NCI-H146 treated with DMSO at 0.1 percent for 48 hours (cell line): ENCODE data around the gene STPG2.
"Not testable (repeated sequence)": the region's sequence is repeated elsewhere in the genome, so short reads cannot be mapped to it uniquely, and the experiment has no call there.

Experiments
- DNase-seq: peaks from one replicate; lab custom pipeline; 2025; ENCODE audit not compliant: unreplicated experiment; lab: John Stamatoyannopoulos, UW

STPG2 gene

DNA sequence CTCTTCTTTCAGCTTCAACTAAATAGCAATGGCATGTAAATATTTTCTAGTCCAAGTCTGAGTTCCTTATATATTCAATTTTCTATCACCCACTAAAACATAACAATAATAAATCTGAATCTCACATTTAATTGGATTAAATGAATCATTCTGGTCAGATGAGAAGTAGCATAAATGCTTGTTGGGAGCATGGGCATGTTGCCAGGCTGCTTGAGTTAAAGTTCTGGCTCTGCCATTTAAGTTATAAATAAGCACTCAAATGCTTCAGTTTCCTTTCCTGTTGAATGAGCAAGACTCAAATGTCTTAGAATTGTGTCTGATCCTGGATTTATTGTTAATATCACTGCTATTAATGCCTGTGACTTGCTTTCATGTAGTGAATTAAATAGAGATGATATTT is 496.3 kb downstream of the STPG2 start:
- no peak for DNase-seq

DNA sequence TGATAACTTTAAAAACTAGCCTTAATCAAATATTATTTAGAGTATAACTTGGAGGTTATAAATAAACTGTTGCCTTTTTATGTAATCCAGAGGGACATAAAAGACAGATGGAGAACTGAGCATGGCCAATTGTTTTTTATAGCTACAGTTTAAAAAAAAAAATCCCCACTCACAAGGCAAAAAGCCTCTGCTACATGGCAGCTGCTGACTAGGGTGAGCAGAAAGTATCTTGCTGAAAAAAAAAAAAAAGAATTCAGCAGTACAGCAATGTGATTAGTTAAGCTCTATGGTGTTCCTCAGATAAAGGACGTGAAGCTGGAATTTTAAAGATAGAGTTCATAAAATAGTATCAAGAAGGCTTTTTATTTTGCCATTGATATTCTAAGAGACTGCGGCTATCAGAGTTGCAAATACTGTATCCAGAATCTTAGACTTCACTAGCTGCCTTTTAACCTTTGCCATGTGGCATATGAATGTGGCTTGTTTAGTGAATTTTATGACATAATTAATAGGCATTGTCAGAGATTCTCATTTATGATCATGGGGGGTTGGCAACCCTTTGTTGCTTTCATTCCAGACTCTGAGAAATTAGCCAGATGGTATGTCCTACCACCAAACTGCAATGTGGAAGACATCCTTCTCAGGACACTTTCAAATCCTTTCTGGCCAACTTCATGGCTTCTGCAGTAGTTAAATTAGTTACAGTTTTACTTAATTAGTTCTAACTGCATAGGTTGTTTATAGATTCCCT is 498.0 kb downstream of the STPG2 start:
- no peak for DNase-seq

DNA sequence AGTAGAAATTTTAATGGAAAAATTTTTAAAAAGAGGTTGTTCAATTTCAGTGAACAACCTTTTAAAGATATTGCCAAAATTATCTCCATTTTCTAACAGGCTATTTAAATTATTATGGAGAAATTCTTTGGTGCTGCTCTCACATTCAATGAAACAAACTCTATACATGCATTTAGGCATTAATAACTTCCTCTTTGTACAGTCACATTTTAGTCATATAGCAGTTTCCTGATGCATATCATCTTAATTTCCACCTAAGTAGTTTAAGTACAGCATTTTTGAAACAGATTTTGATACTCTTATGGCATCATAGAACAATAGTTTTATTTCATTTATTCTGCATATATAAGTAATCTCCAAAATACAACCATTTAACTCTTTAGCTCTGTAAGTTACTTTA is 500.1 kb downstream of the STPG2 start:
- DNase-seq = no peak

DNA sequence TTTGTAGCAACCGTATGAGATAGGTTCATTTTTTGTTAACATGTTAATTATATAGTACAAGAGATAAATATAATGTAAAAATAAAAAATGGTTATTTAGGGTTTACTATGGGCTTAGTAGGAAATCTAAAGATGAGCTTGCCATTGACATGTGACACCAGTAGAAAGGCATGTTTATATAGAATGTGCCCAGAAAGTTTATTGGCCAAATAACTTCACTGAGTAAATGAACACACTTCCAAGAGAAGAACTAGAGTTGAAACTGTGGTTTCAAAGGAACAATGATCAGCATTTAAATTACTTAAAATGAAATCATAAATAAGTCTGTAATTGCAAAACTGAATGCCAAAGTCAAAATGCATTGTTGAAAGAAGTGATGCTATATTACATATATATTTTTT is 503.3 kb downstream of the STPG2 start:
- DNase-seq = no peak

DNA sequence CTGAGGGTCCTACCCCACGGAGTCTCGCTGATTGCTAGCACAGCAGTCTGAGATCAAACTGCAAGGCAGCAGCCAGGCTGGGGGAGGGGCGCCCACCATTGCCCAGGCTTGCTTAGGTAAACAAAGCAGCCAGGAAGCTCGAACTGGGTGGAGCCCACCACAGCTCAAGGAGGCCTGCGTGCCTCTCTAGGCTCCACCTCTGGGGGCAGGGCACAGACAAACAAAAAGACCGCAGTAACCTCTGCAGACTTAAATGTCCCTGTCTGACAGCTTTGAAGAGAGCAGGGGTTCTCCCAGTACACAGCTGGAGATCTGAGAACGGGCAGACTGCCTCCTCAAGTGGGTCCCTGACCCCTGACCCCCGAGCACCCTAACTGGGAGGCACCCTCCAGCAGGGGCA is 509.4 kb downstream of the STPG2 start:
- DNase-seq = not testable (repeated sequence)

DNA sequence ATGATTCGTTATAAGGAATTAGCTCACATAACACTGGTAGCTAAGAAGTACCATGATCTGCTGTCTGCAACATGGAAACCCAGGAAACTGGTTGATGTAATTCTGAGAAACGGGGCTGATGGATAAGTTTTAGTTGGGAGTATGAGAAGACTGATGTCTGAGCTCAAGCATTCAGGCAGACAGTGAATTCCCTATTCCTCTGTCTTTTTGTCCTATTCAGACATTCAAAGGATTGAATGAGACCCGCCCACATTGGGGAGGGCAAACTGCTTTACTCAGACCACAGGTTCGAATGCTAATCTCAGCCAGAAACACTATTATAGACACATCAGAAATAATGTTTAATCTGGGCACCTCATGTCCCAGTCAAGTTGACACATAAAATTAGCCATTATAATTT is 515.5 kb downstream of the STPG2 start:
- no peak for DNase-seq

DNA sequence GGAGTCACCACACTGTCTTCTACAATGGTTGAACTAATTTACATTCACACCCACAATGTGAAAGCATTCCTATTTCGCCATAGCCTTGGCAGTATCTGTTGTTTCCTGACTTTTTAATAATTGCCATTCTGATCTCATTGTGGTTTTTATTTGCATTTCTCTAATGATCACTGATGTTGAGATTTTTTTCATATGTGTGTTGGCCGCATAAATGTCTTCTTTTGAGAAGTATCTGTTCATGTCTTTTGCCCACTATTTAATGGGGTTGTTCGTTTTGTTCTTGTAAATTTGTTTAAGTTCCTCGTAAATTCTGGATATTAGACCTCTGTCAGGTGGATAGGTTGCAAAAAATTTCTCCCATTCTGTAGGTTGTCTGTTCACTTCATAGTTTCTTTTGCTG is 519.1 kb downstream of the STPG2 start:
- DNase-seq = no peak

DNA sequence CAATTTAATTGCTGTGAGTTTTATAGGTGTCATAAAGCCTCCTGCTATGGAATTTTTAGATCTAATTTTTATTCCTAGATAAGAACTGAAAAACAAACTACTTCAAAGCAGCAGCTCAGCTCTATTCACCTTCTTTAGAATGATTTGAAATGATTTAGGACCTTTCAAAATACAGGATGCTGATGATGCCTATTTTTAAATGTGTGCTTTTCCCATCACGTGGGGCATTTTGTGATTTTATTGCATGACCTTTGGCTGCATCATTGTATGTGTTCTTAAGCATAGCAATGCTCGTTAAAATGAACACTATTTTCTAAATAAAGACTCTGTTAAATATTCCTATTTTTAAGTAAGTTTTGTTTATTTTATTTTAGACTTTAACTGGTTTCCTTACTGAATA is 537.3 kb downstream of the STPG2 start:
- no peak for DNase-seq

DNA sequence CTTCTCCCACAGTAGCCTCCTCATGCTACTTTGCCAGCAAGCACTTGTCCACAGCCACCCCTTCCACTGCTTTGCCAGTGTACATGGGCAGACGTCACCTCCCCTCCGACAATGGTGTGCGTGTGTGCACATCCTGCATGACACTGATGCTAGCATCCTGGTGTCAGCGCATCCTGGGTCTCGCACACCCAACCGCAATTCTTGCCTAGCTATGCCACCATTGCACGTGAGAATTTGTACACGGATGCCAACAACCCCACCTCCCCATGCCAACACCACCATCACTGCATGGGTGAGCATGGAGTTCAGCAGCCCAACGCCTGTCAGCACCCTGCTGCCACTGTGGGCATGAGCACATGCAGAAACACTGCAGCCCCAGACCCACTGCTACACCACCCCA is 550.0 kb downstream of the STPG2 start:
- DNase-seq = no peak

DNA sequence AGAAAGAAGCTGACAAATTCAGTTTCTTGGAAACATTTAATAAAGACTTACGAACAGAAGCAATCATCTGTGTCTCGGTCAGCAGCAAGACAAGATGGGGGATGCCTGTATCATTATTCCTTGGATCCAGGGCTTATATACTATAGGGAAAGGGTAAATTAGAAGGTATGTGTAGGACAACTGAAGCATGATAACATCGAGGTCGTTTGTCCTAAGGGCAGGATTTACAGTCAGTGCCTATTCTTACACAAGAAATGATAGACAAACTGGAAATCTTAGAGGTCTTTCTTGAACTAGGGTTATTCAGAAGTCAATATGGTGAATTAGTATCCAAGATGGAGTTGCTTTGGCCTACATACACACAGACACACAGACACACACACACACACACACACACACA is 553.0 kb downstream of the STPG2 start:
- no peak for DNase-seq

DNA sequence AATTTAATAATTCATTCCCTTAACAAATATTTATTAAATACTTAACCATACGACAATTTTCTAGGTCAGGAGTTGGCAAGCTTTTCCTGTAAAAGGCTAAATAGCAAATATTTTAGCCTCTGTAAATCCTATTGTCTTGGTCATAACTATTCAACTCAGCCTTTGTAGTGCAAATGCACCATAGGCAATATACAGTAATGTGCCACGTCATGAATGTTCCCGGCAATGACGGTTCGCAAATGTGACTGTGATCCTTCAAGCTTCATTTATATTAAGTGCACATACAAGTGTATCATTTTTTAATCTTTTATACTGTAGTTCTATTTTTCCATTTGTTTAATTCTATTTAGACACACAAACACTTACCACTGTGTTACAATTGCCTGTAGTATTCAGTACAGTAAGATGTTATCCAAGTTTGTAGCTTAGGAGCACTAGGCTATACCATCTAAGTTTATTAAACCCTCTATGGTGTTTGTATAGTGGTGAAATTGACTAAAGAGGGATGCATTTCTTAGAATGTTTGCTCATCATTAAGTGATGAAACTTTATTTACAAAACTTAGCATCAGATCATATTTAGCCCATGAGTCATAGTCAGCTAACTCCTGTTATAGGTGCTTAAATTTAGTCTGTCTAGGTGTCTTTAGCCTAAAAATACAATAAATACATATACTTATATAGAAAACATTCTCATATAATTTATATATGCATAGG is 553.6 kb downstream of the STPG2 start:
- DNase-seq = no peak

DNA sequence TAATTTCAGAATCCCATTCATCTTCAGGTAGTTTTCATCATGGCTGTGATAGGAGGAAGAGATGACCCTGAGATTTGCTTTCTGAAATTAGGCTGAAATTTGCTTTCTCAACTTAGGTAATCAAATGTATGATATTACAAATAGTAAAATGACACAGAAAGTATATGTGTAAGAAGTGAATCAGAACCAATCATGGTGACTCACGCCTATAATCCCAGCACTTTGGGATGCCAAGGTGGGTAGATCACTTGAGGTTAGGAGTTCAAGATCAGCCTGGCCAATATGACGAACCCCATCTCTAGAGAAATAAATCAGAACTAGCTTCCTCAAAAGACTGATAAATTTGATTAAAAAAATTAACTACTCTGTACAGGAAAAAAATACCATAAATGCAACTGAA is 555.4 kb downstream of the STPG2 start:
- no peak for DNase-seq

DNA sequence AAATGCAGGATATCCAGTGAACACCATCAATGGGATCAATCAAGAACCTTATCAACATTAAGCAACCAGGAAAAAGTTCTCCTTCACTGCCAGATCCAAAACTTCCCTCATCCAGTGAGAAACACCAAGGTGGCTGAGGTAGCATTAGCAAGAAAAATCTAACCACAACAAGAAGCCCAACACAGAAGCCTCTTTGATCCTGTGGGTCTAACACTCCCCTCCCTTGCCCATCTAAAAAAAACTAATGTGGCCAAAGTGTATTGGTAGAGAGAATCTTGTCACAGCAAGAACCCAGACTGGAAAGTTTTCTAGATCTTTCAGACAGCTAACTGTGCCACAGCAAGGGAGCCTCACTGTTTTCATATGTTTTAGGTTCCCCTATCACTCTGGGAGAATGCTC is 558.0 kb downstream of the STPG2 start:
- DNase-seq = no peak

DNA sequence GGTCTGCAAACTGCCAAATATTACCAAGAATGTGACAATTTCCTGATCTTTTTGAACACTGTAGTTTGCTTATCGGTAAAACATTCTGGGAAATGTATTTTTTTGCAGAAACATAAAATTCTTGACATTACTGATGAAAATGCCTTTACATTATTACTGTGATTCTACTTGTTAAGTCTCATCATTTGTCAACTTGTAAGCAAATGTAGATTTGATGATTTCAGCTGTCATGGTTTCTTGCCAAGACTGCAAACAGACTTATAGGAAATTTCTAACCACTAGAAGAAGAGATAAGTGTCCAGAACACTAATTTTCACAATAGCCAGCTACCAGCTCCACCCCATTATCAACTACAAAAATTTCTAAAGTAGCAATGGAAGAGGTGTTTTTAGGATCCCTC is 560.4 kb downstream of the STPG2 start:
- DNase-seq = no peak

DNA sequence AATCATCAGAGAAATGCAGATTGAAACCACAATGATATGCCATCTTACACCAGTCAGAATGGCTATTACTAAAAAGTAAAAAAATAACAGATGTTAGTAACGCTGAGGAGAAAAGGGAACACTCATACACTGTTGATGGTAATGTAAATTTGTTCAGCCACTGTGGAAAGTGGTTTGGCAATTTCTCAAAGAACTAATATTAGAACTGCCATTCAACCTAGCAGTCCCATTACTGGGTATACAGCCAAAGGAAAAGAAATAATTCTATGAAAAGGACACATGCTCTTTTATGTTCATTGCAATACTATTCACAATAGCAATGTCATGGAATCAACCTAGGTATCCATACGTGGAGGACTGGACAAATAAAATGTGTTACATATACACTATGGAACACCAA is 566.3 kb downstream of the STPG2 start:
- no peak for DNase-seq

DNA sequence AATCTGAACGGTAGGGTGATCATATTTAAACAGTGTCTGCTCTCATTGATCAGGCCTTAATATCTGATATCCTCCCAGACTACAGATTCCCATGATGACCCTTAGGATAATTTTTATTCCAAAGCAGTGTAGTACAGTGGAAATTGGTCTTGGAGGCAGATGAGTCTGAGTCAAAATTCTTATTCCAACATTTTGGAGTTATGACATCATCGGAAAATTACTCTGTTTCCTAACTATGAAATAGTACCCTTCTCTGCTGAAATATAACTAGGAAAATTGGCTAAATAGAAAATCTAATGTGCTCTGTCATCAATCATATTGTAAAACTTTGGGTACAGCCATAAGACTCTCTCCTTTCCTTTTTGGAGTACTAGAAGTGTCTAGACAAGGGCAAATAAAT is 583.3 kb downstream of the STPG2 start:
- no peak for DNase-seq

DNA sequence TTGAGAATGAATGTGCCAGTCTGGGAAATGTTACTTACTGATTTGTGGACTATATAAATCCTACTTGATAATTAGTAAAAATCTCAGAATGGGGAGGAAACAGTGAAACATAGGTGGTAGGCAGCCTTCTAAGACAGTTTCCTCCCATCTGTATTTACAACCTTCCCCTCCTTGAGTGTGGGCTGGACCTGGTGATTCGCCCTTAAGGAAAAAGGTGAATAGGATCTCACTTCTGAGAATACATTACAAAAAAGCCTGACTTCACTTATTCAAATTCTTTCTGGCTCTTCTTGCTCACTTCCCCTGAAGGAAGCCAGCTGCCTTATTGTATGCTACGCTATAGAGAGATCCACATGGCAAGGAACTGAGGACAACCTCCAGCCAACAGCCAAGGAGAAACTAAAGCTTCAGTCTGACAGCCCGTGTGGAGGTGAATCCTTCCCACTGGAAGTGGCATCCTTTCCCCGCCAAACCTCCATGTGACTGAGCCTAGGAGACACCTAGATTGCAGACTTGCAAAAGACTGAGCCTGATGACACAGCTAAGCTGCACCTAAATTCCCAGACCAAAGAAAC is 585.0 kb downstream of the STPG2 start:
- no peak for DNase-seq

DNA sequence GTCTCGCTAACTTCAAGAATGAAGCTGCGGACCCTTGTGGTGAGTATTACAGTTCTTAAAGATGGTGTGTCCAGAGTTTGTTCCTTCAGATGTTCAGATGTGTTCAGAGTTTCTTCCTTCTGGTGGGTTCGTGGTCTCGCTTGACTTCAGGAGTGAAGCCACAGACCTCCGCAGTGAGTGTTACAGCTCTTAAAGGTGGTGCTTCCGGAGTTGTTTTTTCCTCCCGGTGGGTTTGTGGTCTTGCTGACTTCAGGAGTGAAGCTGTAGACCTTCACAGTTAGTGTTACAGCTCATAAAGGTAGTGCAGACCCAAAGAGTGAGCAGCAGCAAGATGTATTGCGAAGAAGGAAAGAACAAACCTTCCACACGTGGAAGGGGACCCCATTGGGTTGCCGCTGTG is 592.6 kb downstream of the STPG2 start:
- DNase-seq = not testable (repeated sequence)

DNA sequence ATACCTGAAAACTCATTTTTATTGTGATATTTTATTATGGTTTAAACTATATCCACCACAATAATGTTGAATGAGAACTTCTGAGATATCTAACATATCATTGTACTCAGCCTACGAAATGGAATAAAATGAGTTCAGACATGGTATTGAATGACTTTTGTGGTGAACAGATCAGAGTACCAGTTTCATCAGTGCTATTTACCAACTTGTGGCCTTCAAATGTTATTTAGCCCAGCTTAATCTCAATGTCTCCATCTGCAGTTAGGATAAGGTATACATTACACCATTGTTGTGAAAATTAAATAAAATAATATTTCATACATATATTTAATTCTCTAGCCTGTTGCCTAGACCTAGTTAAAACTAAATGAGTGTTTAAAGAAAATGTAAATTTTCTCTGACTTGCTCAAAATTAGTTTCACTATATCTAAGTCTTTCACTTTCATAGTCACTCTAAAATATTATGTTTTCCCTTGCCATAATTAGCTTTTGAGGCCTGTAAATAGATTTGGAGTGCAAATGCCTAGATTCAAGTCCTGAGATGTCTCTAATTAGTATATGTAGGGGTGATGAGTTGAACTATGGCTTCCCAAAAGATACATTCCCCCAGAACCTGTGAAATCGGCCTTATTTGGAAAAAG is 594.2 kb downstream of the STPG2 start:
- no peak for DNase-seq

DNA sequence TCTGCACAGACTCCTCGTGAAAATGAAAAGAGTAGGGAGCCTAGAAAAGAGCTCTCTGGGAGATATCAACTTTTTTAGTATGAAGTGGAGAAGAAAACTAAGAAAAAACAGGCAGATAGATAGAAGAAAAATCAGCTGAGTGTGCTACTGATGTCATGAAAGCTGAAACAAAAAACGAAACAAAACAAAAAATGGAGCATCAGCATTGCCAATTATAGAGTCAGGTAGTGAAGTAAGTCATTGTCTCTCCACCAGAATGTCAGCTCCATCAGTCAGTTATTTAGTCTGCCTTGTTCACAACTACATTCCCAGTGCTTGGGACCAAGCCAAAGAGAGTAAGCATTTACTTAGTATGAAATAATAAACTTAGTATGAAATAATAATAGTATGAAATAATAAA is 595.1 kb downstream of the STPG2 start:
- DNase-seq = no peak

DNA sequence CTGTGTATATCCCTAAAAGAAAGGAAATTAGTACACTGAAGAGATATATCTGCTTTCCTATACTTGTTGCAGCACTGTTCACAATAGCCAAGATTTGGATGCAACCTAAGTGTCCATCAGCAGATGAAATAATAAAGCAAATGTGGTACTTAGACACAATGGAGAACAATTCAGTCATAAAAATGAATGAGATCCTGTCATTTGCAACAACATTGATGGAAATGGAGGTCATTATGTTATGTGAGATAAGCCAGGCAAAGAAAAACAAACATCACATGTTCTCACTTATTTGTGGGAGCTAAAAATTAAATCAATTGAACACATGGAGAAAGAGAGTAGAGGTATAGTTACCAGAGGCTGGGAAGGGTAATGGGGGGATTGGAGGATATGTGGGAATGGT is 611.9 kb downstream of the STPG2 start:
- no peak for DNase-seq

DNA sequence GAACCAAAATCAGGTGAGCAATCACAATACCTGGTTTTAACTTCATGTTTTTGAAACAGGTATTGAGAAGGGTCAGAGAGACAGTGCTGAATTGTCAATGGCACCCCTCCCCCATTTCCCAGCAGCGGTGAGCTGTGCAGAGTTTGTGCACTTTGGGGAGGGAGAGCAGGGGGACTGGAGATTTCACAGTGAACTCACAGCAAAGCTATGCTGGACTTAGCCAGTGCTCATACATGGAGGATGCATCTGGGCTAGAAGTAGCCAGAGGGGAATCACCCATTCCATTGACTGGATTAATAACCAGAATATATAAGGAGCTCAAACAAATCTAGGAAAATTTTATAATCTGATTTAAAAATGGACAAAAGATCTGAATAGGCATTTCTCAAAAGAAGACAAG is 612.6 kb downstream of the STPG2 start:
- DNase-seq = no peak
